Activated naive CD4-positive, alpha-beta T cell treated with anti-CD3 and anti-CD28 coated beads, Interleukin-2, amount 50 U/mL, for 16 hours (primary cell): Measurements from ENCODE around the gene CCNL2.
"Not testable (repeated sequence)": the region's sequence is repeated elsewhere in the genome, so short reads cannot be mapped to it uniquely, and the experiment has no call there.

Source experiments
- DNase-seq: peaks from one replicate; pipeline ENCODE4 v3.0.0-alpha.2; 2020

Gene CCNL2

GRCh38 chr1:1371746-1372711 is 27.1 kb downstream of the CCNL2 start:
- peak; percentile 77 for DNase-seq

- DNase-seq: no peak
Measured at GRCh38 chr1:1371364-1371745, 27.8 kb downstream of the CCNL2 start.

GRCh38 chr1:1370771-1371300 is 28.3 kb downstream of the CCNL2 start:
- no peak for DNase-seq

DNA sequence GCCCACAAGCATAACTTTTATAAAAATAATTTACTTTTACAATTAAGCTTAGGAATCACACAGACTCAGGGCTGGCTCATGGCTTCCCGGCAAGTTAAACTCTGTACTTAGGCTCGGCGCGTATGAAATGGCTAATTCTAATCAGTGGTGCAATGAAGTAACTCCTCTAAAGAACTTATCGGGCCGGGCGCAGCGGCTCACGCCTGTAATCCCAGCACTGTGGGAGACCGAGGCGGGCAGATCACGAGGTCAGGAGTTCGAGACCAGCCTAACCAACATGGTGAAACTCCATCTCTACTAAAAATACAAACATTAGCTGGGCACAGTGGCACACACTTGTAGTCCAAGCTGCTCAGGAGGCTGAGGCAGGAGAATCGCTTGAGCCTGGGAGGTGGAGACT is 29.0 kb downstream of the CCNL2 start:
- DNase-seq: not testable (repeated sequence)

- no peak for DNase-seq
Measured at GRCh38 chr1:1367315-1367714, 31.8 kb downstream of the CCNL2 start.

DNA sequence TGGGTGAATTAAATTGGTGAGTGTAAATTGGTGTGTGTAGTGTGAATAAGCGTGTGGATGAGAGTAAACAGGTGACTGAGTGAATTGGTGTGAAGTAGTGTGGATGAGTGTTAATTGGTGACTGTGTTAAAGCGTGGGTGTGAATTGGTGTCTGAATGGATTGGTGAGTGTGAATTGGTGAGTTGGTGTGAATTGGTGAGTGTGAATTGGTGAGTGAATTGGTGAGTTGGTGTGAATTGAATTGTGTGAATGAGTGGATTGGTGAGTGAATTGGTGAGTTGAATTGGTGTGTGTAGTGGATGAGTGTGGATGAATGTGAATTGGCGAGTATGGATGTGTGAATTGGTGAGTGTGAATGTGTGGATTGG is 32.5 kb downstream of the CCNL2 start:
- DNase-seq: no peak

DNA sequence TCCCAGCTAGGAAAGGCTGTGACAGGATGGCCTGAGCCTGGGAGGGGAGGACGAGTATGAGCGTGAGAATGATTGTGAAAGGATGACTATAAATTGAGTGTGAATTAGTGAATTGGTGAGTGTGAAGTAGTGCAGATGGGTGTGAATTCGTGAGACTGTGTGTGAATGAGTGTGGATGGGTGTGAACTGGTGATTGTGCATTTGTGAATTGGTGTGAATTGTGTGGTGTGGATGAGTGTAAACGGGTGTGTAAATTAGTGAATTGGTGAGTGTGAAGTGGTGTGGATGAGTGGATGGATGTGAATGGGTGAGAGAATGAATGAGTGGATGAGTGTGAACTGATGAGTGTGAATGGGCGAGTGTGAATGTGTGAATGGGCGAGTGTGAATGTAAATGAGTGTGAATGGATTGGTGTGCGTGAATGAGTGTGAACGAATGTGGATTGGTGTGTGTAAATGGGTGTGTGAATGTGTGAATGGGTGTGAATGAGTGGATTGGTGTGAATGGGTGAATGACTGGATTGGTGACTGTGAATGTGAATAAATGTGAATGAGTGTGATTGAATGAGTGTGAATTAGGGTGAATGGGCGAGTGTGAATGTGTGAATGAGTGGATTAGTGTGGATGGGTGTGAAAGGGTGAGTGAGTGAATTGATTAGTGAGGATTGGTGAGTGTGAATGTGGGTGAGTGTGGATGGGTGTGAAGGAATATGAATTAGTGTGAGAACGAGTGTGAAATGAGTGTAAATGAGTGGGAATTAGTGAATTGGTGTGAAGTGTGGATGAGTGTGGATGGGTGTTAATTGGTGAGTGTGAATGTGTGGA is 33.0 kb downstream of the CCNL2 start:
- DNase-seq: no peak

DNA sequence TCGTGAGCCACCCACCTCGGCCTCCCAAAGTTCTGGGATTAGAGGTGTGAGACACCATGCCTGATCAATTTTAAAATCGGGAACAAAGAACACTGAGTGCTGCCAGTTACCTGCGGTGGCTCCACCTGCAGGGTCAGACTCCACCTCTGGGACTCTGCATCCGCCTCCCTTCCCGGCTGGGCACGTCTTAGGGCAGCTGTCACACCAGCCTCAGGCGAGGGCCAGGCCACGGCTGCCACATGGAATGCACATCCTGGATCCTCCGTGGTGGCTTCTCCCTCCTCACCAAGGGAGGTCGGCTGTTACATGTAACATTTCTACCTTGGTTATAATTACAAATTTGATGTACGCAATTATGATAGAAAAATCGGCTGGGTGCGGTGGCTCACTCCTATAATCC is 34.9 kb downstream of the CCNL2 start:
- DNase-seq: no peak

DNA sequence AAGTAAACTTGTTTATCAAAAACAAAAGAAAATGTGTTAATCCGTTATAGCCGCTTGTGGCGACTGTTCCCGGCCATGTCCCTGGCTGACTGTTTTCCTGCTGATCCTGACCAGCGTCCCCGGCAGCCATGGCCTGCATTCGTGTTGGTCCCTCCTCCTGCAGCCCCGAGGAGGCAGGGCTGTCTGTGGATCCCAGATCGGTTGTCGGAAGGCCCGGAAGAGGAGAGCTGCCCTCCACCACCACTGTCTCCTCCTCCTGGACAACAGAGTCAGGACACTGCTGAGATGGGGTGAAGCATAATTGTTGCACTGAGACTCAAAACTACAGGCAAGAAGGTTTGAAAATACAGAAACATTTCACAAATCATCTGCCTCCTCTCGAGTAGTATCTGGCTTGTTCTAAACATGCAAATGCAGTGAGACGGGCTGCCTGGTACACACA is 37.1 kb downstream of the CCNL2 start:
- no peak for DNase-seq

DNA sequence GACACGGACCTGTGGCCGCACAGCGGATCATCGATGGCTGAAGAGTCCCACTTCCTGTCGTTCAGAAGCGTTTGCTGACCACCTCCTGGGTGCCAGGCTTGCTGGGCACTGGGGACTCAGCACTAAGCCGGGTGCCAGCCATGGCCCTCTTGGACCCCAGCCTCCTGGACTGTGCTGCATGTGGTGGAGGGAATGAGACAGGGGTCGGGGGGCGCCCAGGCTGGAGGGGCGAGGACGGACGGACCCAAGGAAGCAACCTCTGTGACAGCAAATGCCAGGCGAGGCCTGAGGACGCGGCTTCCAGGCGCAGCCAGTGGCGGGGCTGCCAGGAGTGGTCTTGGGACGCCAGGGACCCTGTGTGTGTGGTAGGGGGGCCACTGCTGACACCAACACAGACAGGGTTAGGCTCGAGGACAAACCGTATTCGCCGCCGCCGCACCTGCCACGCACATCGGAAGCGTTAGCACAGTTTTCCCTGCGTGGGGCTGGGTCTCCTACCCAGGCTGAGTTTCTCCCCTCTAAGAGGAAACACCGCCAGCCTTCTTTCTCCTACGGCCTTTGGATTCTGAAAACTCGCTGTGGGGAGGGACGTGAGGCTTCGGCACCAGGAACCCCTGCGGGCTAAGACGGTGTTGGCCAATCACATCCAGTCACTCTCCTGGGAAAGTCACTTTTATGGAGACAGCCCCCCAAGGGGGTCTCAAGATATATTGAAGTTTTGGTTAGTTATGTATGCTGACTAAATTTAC is 37.7 kb downstream of the CCNL2 start:
- DNase-seq: no peak

GRCh38 chr1:1360506-1361169 is 38.5 kb downstream of the CCNL2 start:
- DNase-seq: no peak

GRCh38 chr1:1359664-1360468 is 39.3 kb downstream of the CCNL2 start:
- no peak for DNase-seq

DNA sequence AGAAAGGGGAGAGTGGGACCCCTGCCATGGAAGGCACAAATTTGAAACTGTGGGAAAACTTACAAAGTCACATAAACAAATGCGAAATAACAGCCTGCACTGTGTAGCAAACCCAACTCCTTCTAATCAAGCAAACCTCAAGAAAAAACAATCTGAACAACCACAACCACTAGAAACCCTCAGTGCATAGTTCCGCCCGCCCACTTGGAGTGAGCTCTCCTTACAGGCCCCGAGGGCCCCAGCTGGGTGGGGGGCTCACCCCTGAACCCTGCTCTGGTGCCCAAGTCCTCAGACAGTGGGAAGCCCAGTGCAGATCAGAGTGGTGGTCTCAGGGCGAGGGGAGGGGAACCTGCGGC is 39.8 kb downstream of the CCNL2 start:
- DNase-seq: no peak

DNA sequence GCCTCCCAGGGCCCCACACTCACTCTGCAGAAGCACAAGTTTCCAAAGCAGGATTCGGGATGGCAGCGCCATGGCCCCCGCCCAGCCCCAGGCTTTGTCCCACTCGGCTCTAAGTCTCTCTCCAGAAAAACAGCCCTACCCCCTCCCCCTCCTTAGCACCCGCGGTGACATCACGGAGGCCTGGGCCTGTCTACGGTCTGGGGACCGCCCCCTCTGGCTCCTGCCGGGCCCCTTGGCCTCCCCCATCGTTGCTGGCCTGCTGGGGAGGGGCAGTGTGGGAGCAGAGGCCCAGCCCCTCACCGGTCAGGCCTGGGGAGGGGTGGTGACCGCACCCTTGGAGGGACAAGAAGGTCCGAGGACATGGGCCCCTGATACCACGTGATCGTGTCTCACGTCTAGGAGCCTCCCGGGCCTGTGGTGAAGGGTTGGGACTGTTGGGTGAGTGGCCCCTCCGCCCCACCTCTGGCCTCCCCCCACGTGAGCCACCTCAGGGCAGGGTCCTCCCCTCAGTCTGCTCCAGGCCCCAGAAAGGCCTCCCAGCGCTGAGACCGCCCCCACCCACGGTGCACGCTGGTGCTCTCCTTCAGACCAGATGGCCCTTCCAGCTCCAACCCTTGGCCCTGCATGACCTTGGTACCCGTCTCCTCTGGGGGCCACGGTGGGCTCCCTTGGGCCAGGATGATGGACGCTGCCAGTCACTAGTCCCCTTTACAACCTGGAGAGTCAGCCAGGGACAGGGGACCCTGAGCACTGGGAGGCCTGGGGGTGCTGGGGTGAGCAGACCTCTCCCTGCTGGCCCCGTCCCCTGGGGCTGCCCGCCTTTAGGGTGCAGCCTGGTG is 40.5 kb downstream of the CCNL2 start, which contains the start of gene MXRA8:
TSS of gene MXRA8 (minus strand) at position 123 of the 839 bp plus-strand sequence. CDS start at position 72, 51 bp downstream.
- DNase-seq: no peak

DNA sequence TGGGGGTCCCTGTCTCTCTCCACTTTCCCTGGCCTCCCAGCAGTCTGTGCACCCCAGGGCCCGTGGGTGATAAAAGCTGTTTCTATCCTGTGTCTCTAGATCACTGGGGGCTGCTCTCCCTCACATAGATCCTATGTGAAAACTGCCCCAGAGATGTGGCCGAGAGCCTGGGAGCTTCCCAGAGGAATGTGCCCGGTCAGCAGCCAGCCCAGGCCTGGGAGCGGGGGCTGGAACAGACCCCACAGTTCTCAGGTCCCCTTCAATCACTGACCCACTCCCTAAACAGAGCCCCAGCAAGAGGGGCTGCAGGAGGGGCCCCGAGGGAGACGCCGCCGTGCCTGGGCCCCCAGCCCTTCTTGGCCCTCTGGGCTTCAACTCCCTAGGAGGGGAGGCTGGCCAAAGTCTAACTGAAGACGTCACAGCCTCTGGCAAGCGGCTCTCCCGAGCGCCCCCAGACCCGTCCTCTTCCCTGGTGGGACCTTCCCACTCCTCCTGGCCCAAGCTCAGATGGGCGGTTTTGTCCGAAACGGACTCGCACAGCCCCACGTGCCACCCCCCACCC is 41.2 kb downstream of the CCNL2 start:
- no peak for DNase-seq

- DNase-seq: no peak
Measured at GRCh38 chr1:1356796-1357401, 42.2 kb downstream of the CCNL2 start.

- no peak for DNase-seq
Measured at GRCh38 chr1:1356166-1356795, 42.9 kb downstream of the CCNL2 start.

- no peak for DNase-seq
Measured at GRCh38 chr1:1355416-1355815, 43.7 kb downstream of the CCNL2 start.
